ENCODE results near the gene GNAS.
A peak's percentile ranks its signal among the peaks of the same experiment; 100 is the strongest.

The GNAS gene

DNA sequence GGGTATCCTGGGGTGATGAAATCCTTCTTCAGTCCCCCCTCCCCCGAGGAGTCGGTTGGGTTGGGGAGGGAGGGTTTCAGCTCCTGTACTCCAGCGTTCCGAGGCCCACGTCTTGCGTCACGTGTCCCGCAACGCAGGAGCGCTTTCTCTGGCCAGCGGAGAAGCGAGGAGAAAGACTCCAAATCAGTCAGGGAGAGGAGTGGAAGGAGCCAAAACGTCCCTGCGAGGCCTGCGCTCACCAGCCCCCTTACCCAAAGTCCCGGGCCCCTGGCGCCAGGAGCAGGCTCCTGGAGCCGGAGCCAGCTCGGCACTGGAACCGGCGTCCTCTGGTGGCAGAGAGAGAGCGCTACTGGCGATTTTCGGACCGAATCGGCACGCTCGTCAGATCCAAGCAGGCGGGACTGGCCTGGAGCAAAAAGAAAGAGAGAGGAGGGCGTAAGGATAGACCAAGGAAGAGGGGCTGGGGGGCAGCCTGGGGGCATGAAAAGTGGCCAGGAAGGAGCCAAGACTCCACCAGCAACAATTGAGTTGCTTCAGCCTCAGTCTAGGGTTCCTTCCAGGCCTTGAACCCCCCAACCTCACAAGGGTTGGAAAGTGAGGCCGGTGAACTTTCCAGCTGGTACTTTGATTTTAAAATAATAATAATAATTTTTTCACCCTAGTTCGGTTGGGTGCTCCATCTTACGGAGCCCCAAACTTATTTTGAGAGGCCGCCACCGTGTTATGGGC lies at the start of gene GNAS:
GNAS (plus strand) TSS at position 174 of the 729 bp plus-strand sequence.
- Histone ChIP-seq H3K9me2 (replicated peaks; ENCODE audit: control insufficient read depth, low read length) (no peaks in the 10 kb centered on the region), H3K4me2 (ENCODE audit: low read length) (peak within 1 kb of the TSS; percentile 86), H3K79me2 (ENCODE audit: control insufficient read depth, low read length) (peaks cover 32% of the 10 kb centered on the region), H3K27me3 (ENCODE audit: control insufficient read depth, low read length) (peaks cover 35% of the 10 kb centered on the region), H4K20me1 (ENCODE audit: control insufficient read depth, insufficient read depth, low read depth, low read length) (no peaks in the 10 kb centered on the region), H3K36me3 (ENCODE audit: control insufficient read depth, low read length) (peaks cover 6% of the 10 kb centered on the region; the same call in 1 of the 2 replicates), H3F3A (ENCODE audit: control insufficient read depth, insufficient read depth) (no peaks in the 10 kb centered on the region), H3K27ac (ENCODE audit: low read depth, low read length) (no peak within 1 kb of the TSS), H3K9me3 (ENCODE audit: control insufficient read depth, insufficient read depth, low read length) (no peaks in the 10 kb centered on the region), H3K4me1 (ENCODE audit: control insufficient read depth, low read length) (peaks cover 21% of the 10 kb centered on the region), H3K4me3 (ENCODE audit: low read length) (peak within 1 kb of the TSS; percentile 80)
- peak; percentile 57 for TF ChIP-seq CTCF (IDR thresholded peaks at IDR 0.05; ENCODE audit: low read depth, low read length, poor library complexity, severe bottlenecking)
- TF ChIP-seq EZH2phosphoT487 (IDR thresholded peaks at IDR 0.05; ENCODE audit: borderline replicate concordance, low read length), result no peak

DNA sequence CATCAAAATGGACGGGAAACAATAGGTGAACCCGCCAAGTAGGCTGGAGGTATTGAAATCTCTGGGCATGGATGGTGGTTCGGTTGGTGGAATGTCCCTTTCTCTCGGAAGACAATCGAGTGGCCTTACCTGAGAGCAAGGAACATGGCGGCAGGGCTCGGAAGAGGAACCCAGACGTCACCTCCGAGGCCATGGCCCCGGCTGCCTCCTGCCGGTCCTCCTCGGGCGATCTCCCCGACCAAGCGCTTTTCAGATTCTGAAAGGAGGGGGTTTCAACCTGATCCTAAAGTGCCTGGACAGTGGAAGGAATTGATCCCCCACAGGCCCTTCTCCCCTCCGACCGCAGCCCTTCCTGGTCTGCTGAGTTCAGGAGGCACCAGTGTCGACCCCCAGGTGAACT lies 49.0 kb upstream of the GNAS start:
- H3K4me2 ChIP-seq (ENCODE audit: low read length), result no peak overlapping the region
- H3K4me1 ChIP-seq (ENCODE audit: control insufficient read depth, low read length), result no peaks in the 10 kb centered on the region
- no peaks in the 10 kb centered on the region for H3K79me2 ChIP-seq (ENCODE audit: control insufficient read depth, low read length)

DNA sequence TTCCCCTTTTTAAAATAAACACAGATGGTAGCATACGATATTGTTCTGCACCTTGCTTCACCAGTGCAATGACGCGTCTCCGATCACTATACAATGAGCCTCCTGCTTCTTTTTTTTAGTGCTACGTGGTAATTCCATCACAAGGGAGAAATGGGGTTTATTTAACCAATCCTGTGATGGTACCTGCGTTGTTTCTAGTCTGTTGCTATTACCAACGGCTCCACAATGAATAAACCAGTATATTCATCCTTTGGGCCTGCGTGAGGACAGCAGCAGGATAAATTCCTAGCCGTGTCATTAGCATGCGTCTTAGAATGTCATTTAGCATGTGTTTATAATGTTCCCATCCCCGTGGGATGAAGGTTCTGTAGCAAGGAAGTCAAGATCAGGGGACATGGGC lies 44.7 kb upstream of the GNAS start:
- Histone ChIP-seq H3K9me2 (replicated peaks; ENCODE audit: control insufficient read depth, low read length) (no peaks in the 10 kb centered on the region), H3F3A (ENCODE audit: control insufficient read depth, insufficient read depth) (no peaks in the 10 kb centered on the region), H3K27me3 (ENCODE audit: control insufficient read depth, low read length) (0 out of 2 replicates have a peak, but pooled peaks cover 4% of the 10 kb centered on the region), H3K36me3 (ENCODE audit: control insufficient read depth, low read length) (no peaks in the 10 kb centered on the region), H3K79me2 (ENCODE audit: control insufficient read depth, low read length) (no peaks in the 10 kb centered on the region), H3K27ac (ENCODE audit: low read depth, low read length) (no peak overlapping the region), H3K4me2 (ENCODE audit: low read length) (no peak overlapping the region), H3K4me3 (ENCODE audit: low read length) (no peak overlapping the region), H3K4me1 (ENCODE audit: control insufficient read depth, low read length) (no peaks in the 10 kb centered on the region), H3K9me3 (ENCODE audit: control insufficient read depth, insufficient read depth, low read length) (no peaks in the 10 kb centered on the region), H4K20me1 (ENCODE audit: control insufficient read depth, insufficient read depth, low read depth, low read length) (no peaks in the 10 kb centered on the region)
- TF ChIP-seq CTCF (IDR thresholded peaks at IDR 0.05; ENCODE audit: low read depth, low read length, poor library complexity, severe bottlenecking) (no peak), EZH2phosphoT487 (IDR thresholded peaks at IDR 0.05; ENCODE audit: borderline replicate concordance, low read length) (no peak)

More for the DNA sequence above, 49.0 kb upstream of the GNAS start:
- H3K36me3 ChIP-seq (ENCODE audit: control insufficient read depth, low read length), result no peaks in the 10 kb centered on the region
- no peaks in the 10 kb centered on the region for H4K20me1 ChIP-seq (ENCODE audit: control insufficient read depth, insufficient read depth, low read depth, low read length)
- H3F3A ChIP-seq (ENCODE audit: control insufficient read depth, insufficient read depth), result no peaks in the 10 kb centered on the region
- H3K9me2 ChIP-seq (replicated peaks; ENCODE audit: control insufficient read depth, low read length), result no peaks in the 10 kb centered on the region
- no peak overlapping the region for H3K4me3 ChIP-seq (ENCODE audit: low read length)
- TF ChIP-seq EZH2phosphoT487 (IDR thresholded peaks at IDR 0.05; ENCODE audit: borderline replicate concordance, low read length) (no peak), CTCF (IDR thresholded peaks at IDR 0.05; ENCODE audit: low read depth, low read length, poor library complexity, severe bottlenecking) (no peak)
- no peak overlapping the region for H3K27ac ChIP-seq (ENCODE audit: low read depth, low read length)
- H3K27me3 ChIP-seq (ENCODE audit: control insufficient read depth, low read length), result 0 out of 2 replicates have a peak, but pooled peaks cover 4% of the 10 kb centered on the region
- no peaks in the 10 kb centered on the region for H3K9me3 ChIP-seq (ENCODE audit: control insufficient read depth, insufficient read depth, low read length)

All from DOHH2 (cell line).